Measurements from ENCODE around the gene WDR33.

DNA sequence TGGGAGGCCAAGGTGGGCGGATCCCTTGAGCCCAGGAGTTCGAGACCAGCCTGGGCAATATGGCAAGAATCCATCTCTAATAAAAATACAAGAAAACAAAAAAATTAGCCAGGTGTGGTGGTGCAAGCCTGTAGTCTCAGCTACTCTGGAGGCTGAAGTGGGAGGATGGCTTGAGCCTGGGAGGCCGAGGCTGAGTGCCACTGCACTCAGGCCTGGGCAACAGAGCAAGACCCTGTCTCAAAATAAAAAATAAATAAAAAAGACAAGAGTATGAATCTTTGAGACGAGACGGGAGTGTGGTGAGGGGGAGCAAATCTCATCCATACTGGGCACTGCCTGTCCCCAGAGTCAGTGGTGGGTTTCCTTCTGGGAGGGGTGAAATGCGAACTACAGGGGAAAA, 152.8 kb downstream of the WDR33 start:
- TF ChIP-seq, protein P1, sequence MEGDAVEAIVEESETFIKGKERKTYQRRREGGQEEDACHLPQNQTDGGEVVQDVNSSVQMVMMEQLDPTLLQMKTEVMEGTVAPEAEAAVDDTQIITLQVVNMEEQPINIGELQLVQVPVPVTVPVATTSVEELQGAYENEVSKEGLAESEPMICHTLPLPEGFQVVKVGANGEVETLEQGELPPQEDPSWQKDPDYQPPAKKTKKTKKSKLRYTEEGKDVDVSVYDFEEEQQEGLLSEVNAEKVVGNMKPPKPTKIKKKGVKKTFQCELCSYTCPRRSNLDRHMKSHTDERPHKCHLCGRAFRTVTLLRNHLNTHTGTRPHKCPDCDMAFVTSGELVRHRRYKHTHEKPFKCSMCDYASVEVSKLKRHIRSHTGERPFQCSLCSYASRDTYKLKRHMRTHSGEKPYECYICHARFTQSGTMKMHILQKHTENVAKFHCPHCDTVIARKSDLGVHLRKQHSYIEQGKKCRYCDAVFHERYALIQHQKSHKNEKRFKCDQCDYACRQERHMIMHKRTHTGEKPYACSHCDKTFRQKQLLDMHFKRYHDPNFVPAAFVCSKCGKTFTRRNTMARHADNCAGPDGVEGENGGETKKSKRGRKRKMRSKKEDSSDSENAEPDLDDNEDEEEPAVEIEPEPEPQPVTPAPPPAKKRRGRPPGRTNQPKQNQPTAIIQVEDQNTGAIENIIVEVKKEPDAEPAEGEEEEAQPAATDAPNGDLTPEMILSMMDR (IDR thresholded peaks at IDR 0.05): no peak
- no peak for TF ChIP-seq POLR2A (IDR thresholded peaks at IDR 0.05)
- TF ChIP-seq POLR2AphosphoS5 (IDR thresholded peaks at IDR 0.05): no peak

Data from breast epithelium (tissue), 3 donors.